Measurements from ENCODE around the gene UPK1A. TPM values are rescaled to one million over a fixed set of nuclear protein-coding genes. Genes with fewer than 3 reads are reported as not detected.

The UPK1A gene
- total and polyA plus RNA-seq, 9 of the 15 experiments (the other 6 are each of a cell fraction or from before 2014, with no cell fraction given) = 0.06 to 0.13 TPM; not detected in 7

DNA sequence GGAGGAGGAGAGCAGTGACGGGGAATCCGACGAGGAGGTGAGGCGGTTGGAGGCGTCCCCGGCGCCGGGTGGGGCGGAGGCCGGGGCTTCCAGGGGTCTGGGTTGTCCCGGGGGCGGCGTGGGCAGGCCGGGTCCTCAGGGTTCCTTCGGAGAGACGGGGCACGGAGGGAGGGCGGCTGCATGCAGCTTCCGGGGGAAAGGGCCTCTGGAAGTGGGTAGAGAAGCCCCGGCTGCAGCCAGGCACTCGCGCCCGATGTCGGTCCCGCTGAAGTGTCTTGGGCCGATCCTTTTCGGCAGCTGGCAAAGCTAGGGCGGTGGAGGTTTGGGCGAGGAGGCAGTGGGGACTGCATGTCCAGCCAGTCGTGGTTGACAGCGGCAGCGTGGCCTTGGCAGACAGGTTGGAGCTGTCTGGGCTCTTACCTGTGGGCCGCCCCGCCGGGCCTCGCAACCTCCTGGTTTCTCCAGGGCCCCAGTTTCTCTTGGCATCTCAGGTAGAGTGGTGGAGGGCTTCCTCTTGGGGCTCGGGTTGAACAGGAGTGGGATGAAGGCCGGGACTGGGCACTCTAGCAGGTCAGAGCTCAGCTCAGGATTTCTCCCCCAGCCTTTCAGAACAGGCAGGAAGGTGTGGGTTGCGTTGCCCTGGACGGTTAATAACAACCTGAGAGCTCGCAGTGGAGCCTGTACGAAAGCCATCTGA is 52.2 kb downstream of the UPK1A start (continued):
- TF ChIP-seq SAP30 (IDR thresholded peaks at IDR 0.05; ENCODE audit: borderline replicate concordance, insufficient read depth, low read depth, low read length, poor library complexity, severe bottlenecking) (peak; percentile 53), FOXK2 (conservative IDR thresholded peaks at IDR 0.05 in 1 of 2, IDR thresholded peaks at IDR 0.05 in 1 of 2; ENCODE audit: low read depth in 2 of 2) (no peak), CHD1 (IDR thresholded peaks at IDR 0.05; ENCODE audit: low read length) (peak; percentile 40), EHMT2 (IDR thresholded peaks at IDR 0.05) (no peak), SIRT6 (IDR thresholded peaks at IDR 0.05; ENCODE audit: low read depth, low read length) (no peak), MYC (IDR thresholded peaks at IDR 0.05; ENCODE audit: low read depth, low read length) (peak; percentile 26; the same call in 1 of the 2 replicates), MYC (CRISPR knock-in tag; IDR thresholded peaks at IDR 0.05; ENCODE audit: borderline replicate concordance, low read depth) (no peak), ZNF512 (tag; IDR thresholded peaks at IDR 0.05) (no peak), PRPF4 (IDR thresholded peaks at IDR 0.05; ENCODE audit: insufficient read depth, low read depth, low read length, poor library complexity, severe bottlenecking) (peak; percentile 38), KAT8 (IDR thresholded peaks at IDR 0.05; ENCODE audit: low read depth) (no peak), RBFOX2 (IDR thresholded peaks at IDR 0.05; ENCODE audit: low read depth, low read length) (peak; percentile 58), SIN3A (IDR thresholded peaks at IDR 0.05; ENCODE audit: borderline replicate concordance in 2 of 2, control insufficient read depth in 1 of 2, low read depth in 2 of 2, low read length in 2 of 2) (peak in 1 of 2 experiments; percentile 50; a peak in 1 of 4 replicates), ADNP (tag; IDR thresholded peaks at IDR 0.05) (no peak), GABPB1 (CRISPR knock-in tag; IDR thresholded peaks at IDR 0.05) (0 out of 2 replicates have a peak, but pooled peaks have one; percentile 29), KAT7 (CRISPR knock-in tag; IDR thresholded peaks at IDR 0.05; ENCODE audit: borderline replicate concordance) (0 out of 2 replicates have a peak, but pooled peaks have one; percentile 20), HDAC3 (IDR thresholded peaks at IDR 0.05; ENCODE audit: borderline replicate concordance, partially characterized antibody) (no peak), EGR1 (conservative IDR thresholded peaks at IDR 0.05) (peak; percentile 65)
- TF ChIP-seq, protein P1, sequence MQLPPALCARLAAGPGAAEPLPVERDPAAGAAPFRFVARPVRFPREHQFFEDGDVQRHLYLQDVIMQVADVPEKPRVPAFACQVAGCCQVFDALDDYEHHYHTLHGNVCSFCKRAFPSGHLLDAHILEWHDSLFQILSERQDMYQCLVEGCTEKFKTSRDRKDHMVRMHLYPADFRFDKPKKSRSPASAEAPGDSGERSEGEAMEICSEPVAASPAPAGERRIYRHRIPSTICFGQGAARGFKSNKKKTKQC (CRISPR knock-in tag; IDR thresholded peaks at IDR 0.05) = peak; percentile 13; the same call in 1 of the 2 replicates
- TF ChIP-seq, protein P2, sequence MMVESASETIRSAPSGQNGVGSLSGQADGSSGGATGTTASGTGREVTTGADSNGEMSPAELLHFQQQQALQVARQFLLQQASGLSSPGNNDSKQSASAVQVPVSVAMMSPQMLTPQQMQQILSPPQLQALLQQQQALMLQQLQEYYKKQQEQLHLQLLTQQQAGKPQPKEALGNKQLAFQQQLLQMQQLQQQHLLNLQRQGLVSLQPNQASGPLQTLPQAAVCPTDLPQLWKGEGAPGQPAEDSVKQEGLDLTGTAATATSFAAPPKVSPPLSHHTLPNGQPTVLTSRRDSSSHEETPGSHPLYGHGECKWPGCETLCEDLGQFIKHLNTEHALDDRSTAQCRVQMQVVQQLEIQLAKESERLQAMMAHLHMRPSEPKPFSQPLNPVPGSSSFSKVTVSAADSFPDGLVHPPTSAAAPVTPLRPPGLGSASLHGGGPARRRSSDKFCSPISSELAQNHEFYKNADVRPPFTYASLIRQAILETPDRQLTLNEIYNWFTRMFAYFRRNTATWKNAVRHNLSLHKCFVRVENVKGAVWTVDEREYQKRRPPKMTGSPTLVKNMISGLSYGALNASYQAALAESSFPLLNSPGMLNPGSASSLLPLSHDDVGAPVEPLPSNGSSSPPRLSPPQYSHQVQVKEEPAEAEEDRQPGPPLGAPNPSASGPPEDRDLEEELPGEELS (CRISPR knock-in tag; IDR thresholded peaks at IDR 0.05; ENCODE audit: borderline replicate concordance) = 0 out of 2 replicates have a peak, but pooled peaks have one; percentile 39

Measured in K562 (cell line).